CD14-positive monocyte (primary cell): ENCODE data around the gene LYZL4. TPM values are rescaled to one million over a fixed set of nuclear protein-coding genes. Genes with fewer than 3 reads are reported as not detected.
A peak's percentile ranks its signal among the peaks of the same experiment; 100 is the strongest.

ENCODE experiments used
- DNase-seq, 3 donors: peaks; one replicate each; pipeline ENCODE4 v3.0.0-alpha.2; 2011 to 2022
- H2AFZ ChIP-seq: 2 replicates; pipeline ENCODE4 v1.6.0; 2012; ENCODE audit warnings: mild to moderate bottlenecking, low read depth, low read length, inconsistent platforms; ENCODE audit not compliant: insufficient read depth, poor library complexity, severe bottlenecking
- H3K27ac ChIP-seq, 2 donors: 1 replicate in 1 of 2; 2 replicates in 1 of 2; pipeline ENCODE4 v1.5.1; 2012 to 2013; ENCODE audit warnings: low read length in 2 of 2, control low read depth in 1 of 2, inconsistent platforms in 1 of 2, low read depth in 1 of 2, mild to moderate bottlenecking in 1 of 2
- H3K27me3 ChIP-seq, 2 donors: one replicate each; pipeline versions ENCODE4 v1.6.0 to v1.6.1; 2011 to 2013; ENCODE audit warnings: low read length in 2 of 2; ENCODE audit not compliant: control insufficient read depth in 2 of 2, insufficient read depth in 2 of 2
- H3K36me3 ChIP-seq, 2 donors: replicated peaks in 1 of 2; 1 replicate in 1 of 2; 2 replicates in 1 of 2; pipeline versions ENCODE4 v1.5.1 to v1.6.1; 2012 to 2013; ENCODE audit warnings: low read length in 2 of 2, control low read depth in 1 of 2, inconsistent platforms in 1 of 2, mild to moderate bottlenecking in 1 of 2; ENCODE audit not compliant: insufficient read depth in 2 of 2, control insufficient read depth in 1 of 2
- H3K4me1 ChIP-seq, 2 donors: 1 replicate in 1 of 2; 2 replicates in 1 of 2; pipeline versions ENCODE4 v1.5.1 to v1.6.1; 2012 to 2013; ENCODE audit warnings: low read length in 2 of 2, control low read depth in 1 of 2, inconsistent platforms in 1 of 2, mild to moderate bottlenecking in 1 of 2, moderate library complexity in 1 of 2; ENCODE audit not compliant: insufficient read depth in 2 of 2, control insufficient read depth in 1 of 2
- H3K4me2 ChIP-seq: replicated peaks from 2 replicates; pipeline ENCODE3; 2012; ENCODE audit warnings: low read length, moderate library complexity, mild to moderate bottlenecking; ENCODE audit not compliant: poor library complexity, severe bottlenecking; ENCODE audit errors: extremely low read depth
- H3K4me3 ChIP-seq, 3 experiments: fragments of 200-600 bp in 1 of 3; sonication (generic) in 1 of 3; replicated peaks in 1 of 3; 1 replicate in 2 of 3; 2 replicates in 1 of 3; pipeline ENCODE4 v1.5.1; 2011 to 2013; ENCODE audit warnings: low read length in 3 of 3, mild to moderate bottlenecking in 3 of 3, control low read depth in 2 of 3, low read depth in 2 of 3, inconsistent platforms in 1 of 3, moderate library complexity in 1 of 3
- H3K79me2 ChIP-seq: 2 replicates; pipeline ENCODE4 v1.6.0; 2012; ENCODE audit warnings: mild to moderate bottlenecking, control low read depth, inconsistent platforms, low read length, moderate library complexity; ENCODE audit not compliant: insufficient read depth
- H3K9ac ChIP-seq: 2 replicates; pipeline ENCODE4 v1.6.0; 2017; ENCODE audit warnings: low read length, mild to moderate bottlenecking; ENCODE audit not compliant: insufficient read depth, poor library complexity, severe bottlenecking
- H3K9me3 ChIP-seq, 2 donors: replicated peaks in 1 of 2; 1 replicate in 1 of 2; 2 replicates in 1 of 2; pipeline versions ENCODE4 v1.5.1 to v1.6.1; 2012 to 2013; ENCODE audit warnings: low read length in 2 of 2, control low read depth in 1 of 2; ENCODE audit not compliant: control insufficient read depth in 1 of 2, insufficient read depth in 1 of 2
- H4K20me1 ChIP-seq: 2 replicates; pipeline ENCODE4 v1.6.0; 2012; ENCODE audit warnings: mild to moderate bottlenecking, low read length, control low read depth, moderate library complexity; ENCODE audit not compliant: insufficient read depth
- H3K27ac Mint-ChIP-seq, 7 donors: one replicate each; pipeline ENCODE4 v1.8.0; 2020; ENCODE audit warnings: mild to moderate bottlenecking in 7 of 7, mixed read lengths in 7 of 7, moderate library complexity in 6 of 7, inconsistent platforms in 2 of 7
- H3K27me3 Mint-ChIP-seq, 3 donors: one replicate each; pipeline ENCODE4 v1.8.0; 2021 to 2022; ENCODE audit warnings: low read depth in 3 of 3, mild to moderate bottlenecking in 3 of 3, mixed read lengths in 3 of 3, moderate library complexity in 3 of 3, inconsistent platforms in 1 of 3
- H3K36me3 Mint-ChIP-seq, 2 donors: one replicate each; pipeline ENCODE4 v1.8.0; 2020; ENCODE audit warnings: mixed read lengths in 2 of 2, inconsistent platforms in 1 of 2, mild to moderate bottlenecking in 1 of 2
- H3K4me1 Mint-ChIP-seq: one replicate; pipeline ENCODE4 v1.8.0; 2020; ENCODE audit warnings: mild to moderate bottlenecking, mixed read lengths
- H3K4me3 Mint-ChIP-seq, 2 donors: one replicate each; pipeline ENCODE4 v1.8.0; 2020; ENCODE audit warnings: mild to moderate bottlenecking in 2 of 2, mixed read lengths in 2 of 2, moderate library complexity in 1 of 2
- H3K9me3 Mint-ChIP-seq, 7 donors: one replicate each; pipeline ENCODE4 v1.8.0; 2020 to 2022; ENCODE audit warnings: mixed read lengths in 7 of 7, mild to moderate bottlenecking in 6 of 7, moderate library complexity in 6 of 7, inconsistent platforms in 2 of 7
- CTCF ChIP-seq: fragments of 200-600 bp; IDR thresholded peaks from one replicate; pipeline ENCODE4 v1.8.0; 2022; ENCODE audit warnings: antibody characterized with exemption, mild to moderate bottlenecking
- WGBS: methylation state at CpG from one replicate; pipeline ENCODE4 v1.1.5; 2013; ENCODE audit warnings: missing lambda C conversion rate; ENCODE audit not compliant: insufficient coverage; 5-methylcytosine and 5-hydroxymethylcytosine counted together
- intact Hi-C, 2 donors: fragments of 100-400 bp; cut with micrococcal nuclease; formaldehyde crosslinking; loops; one replicate each; pipeline versions ENCODE4 v1.15.0 to v1.15.1; 2023
- polyA plus RNA-seq, 3 donors: library from polyadenylated mRNA; depleted of rRNA in 1 of 3; unstranded in 2 of 3; stranded (reverse) in 1 of 3; fragments of 300-500 nt in 2 of 3; fragments of >200 nt in 1 of 3; fragmentation: Illumina TruSeq in 2 of 3; gene quantifications; 1 replicate in 2 of 3; 2 replicates in 1 of 3; pipeline ENCODE4 v1.2.3, GENCODE V29; 2012 to 2021

LYZL4 gene
- polyA plus RNA-seq, 3 donors, result not detected

GRCh38 chr3:42408156-42408555 lies 2.3 kb downstream of the LYZL4 start:
- Mint-ChIP-seq H3K36me3 (no peaks in the 10 kb centered on the region), H3K4me1 (no peaks in the 10 kb centered on the region), H3K27ac (no peak overlapping the region), H3K27me3 (peaks cover 5 to 13% (median 6%) of the 10 kb centered on the region in 3 donors), H3K4me3 (no peak overlapping the region), H3K9me3 (peaks cover 0 to 11% (median 1%) of the 10 kb centered on the region in 7 donors)
- Histone ChIP-seq H3K4me3 (no peak overlapping the region), H3K36me3 (no peaks in the 10 kb centered on the region), H3K27me3 (no peaks in the 10 kb centered on the region), H3K4me1 (no peaks in the 10 kb centered on the region), H3K79me2 (no peaks in the 10 kb centered on the region), H4K20me1 (no peaks in the 10 kb centered on the region), H3K9ac (no peak overlapping the region), H3K9me3 (no peaks in the 10 kb centered on the region), H2AFZ (no peak overlapping the region), H3K4me2 (no peak overlapping the region), H3K27ac (no peak overlapping the region)
- DNase-seq, result no peak
- 91% methylated on average over 1 of the region's 2 CpGs for WGBS
- intact Hi-C loops, result no loop called here
- TF ChIP-seq CTCF, result no peak

- WGBS, result 98% methylated on average over 12 of the region's 14 CpGs
- intact Hi-C loops, result no loop called here
- H3K4me1 Mint-ChIP-seq, result no peaks in the 10 kb centered on the region
These were observed 3.5 kb downstream of the LYZL4 start for GRCh38 chr3:42406727-42407450.

More at GRCh38 chr3:42406727-42407450, 3.5 kb downstream of the LYZL4 start:
- Mint-ChIP-seq H3K9me3 (peaks cover 0 to 13% (median 2%) of the 10 kb centered on the region in 7 donors), H3K27ac (peak overlapping the region in 1 of 7 donors; percentile 40), H3K36me3 (no peaks in the 10 kb centered on the region), H3K27me3 (peaks cover 4 to 11% (median 5%) of the 10 kb centered on the region in 3 donors), H3K4me3 (no peak overlapping the region)
- H3K36me3 ChIP-seq, result no peaks in the 10 kb centered on the region
- no peak overlapping the region for H3K27ac ChIP-seq
- H3K4me2 ChIP-seq, result no peak overlapping the region
- no peak overlapping the region for H2AFZ ChIP-seq
- no peaks in the 10 kb centered on the region for H3K9me3 ChIP-seq
- no peak overlapping the region for H3K4me3 ChIP-seq
- DNase-seq, result no peak
- H3K4me1 ChIP-seq, result no peaks in the 10 kb centered on the region
- no peak overlapping the region for H3K9ac ChIP-seq
- no peak for TF ChIP-seq CTCF
- H4K20me1 ChIP-seq, result no peaks in the 10 kb centered on the region
- no peaks in the 10 kb centered on the region for H3K27me3 ChIP-seq
- no peaks in the 10 kb centered on the region for H3K79me2 ChIP-seq
